ENCODE results near the gene DSCAML1.

DNA sequence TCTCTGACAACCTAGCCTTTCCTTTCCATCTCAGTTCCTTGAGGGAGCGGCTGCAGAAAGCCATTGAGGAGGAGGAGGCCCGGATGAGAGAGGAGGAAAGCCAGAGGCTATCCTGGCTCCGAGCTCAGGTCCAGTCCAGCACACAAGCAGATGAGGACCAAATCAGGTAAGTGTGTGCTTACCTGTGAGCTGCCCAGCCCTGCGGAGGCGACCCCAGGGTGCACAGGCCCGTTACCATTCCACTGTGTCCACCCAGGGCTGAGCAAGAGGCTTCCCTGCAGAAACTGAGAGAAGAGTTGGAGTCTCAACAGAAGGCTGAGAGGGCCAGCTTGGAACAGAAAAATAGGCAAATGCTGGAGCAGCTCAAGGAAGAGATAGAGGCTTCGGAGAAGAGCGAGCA, 406.3 kb downstream of the DSCAML1 start:
- TF ChIP-seq, protein P1, sequence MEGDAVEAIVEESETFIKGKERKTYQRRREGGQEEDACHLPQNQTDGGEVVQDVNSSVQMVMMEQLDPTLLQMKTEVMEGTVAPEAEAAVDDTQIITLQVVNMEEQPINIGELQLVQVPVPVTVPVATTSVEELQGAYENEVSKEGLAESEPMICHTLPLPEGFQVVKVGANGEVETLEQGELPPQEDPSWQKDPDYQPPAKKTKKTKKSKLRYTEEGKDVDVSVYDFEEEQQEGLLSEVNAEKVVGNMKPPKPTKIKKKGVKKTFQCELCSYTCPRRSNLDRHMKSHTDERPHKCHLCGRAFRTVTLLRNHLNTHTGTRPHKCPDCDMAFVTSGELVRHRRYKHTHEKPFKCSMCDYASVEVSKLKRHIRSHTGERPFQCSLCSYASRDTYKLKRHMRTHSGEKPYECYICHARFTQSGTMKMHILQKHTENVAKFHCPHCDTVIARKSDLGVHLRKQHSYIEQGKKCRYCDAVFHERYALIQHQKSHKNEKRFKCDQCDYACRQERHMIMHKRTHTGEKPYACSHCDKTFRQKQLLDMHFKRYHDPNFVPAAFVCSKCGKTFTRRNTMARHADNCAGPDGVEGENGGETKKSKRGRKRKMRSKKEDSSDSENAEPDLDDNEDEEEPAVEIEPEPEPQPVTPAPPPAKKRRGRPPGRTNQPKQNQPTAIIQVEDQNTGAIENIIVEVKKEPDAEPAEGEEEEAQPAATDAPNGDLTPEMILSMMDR (IDR thresholded peaks at IDR 0.05; ENCODE audit: low read depth, low read length): no peak
- no peak for TF ChIP-seq EZH2phosphoT487 (IDR thresholded peaks at IDR 0.05; ENCODE audit: low read depth)
